Ascending aorta (tissue), 2 donors: ENCODE data around the gene BTF3L4. TPM values are rescaled to one million over a fixed set of nuclear protein-coding genes. Genes with fewer than 3 reads are reported as not detected.
"Not testable (repeated sequence)": the region's sequence is repeated elsewhere in the genome, so short reads cannot be mapped to it uniquely, and the experiment has no call there.

Experiments used
- DNase-seq, 2 donors: peaks; one replicate each; pipeline ENCODE4 v3.0.0-alpha.2; 2019; ENCODE audit warnings: low spot score in 2 of 2
- H3K27ac ChIP-seq, 2 donors: fragments of 200-600 bp; sonication (generic); one replicate each; pipeline ENCODE4 v1.5.1; 2016 to 2017; ENCODE audit warnings: mild to moderate bottlenecking in 1 of 2
- H3K27me3 ChIP-seq: fragments of 200-600 bp; sonication (generic); one replicate; pipeline ENCODE4 v1.5.1; 2017
- H3K36me3 ChIP-seq, 2 donors: fragments of 200-600 bp; sonication (generic); one replicate each; pipeline ENCODE4 v1.5.1; 2016
- H3K4me1 ChIP-seq, 2 donors: fragments of 200-600 bp; sonication (generic); one replicate each; pipeline ENCODE4 v1.5.1; 2016 to 2017; ENCODE audit warnings: mild to moderate bottlenecking in 1 of 2
- H3K4me3 ChIP-seq, 2 donors: fragments of 200-600 bp; sonication (generic); one replicate each; pipeline ENCODE4 v1.5.1; 2016 to 2017; ENCODE audit warnings: mild to moderate bottlenecking in 1 of 2
- H3K9me3 ChIP-seq, 2 donors: fragments of 200-600 bp; sonication (generic); one replicate each; pipeline ENCODE4 v1.5.1; 2016
- intact Hi-C: fragments of 100-400 bp; cut with DNase I; formaldehyde crosslinking; loops from one replicate; pipeline ENCODE4 v1.15.1; 2023
- total RNA-seq: library from RNA; depleted of rRNA; stranded (reverse); fragments of >200 nt; gene quantifications from one replicate; pipeline ENCODE4 v1.1.0, GENCODE V29; 2016
- TF ChIP-seq, protein P1 (sequence below), 3 experiments: fragments of 200-600 bp in 2 of 3; fragments of 450-650 bp in 1 of 3; sonication (generic) in 2 of 3; IDR thresholded peaks; one replicate each; pipeline ENCODE4 v1.5.1; 2016 to 2019; ENCODE audit warnings: antibody characterized with exemption in 3 of 3, mild to moderate bottlenecking in 1 of 3, moderate library complexity in 1 of 3

The BTF3L4 gene
- total RNA-seq, 1 donor from 2014 or later, result 39.9 TPM

GRCh38 chr1:52037402-52037814, 18.7 kb upstream of the BTF3L4 start:
- Histone ChIP-seq H3K4me3 (no peak overlapping the region), H3K27ac (no peak overlapping the region), H3K9me3 (no peaks in the 10 kb centered on the region), H3K4me1 (peaks cover 0 to 5% of the 10 kb centered on the region in 2 donors), H3K36me3 (peaks cover 16 to 26% of the 10 kb centered on the region in 2 donors), H3K27me3 (no peaks in the 10 kb centered on the region)
- TF ChIP-seq, protein P1, sequence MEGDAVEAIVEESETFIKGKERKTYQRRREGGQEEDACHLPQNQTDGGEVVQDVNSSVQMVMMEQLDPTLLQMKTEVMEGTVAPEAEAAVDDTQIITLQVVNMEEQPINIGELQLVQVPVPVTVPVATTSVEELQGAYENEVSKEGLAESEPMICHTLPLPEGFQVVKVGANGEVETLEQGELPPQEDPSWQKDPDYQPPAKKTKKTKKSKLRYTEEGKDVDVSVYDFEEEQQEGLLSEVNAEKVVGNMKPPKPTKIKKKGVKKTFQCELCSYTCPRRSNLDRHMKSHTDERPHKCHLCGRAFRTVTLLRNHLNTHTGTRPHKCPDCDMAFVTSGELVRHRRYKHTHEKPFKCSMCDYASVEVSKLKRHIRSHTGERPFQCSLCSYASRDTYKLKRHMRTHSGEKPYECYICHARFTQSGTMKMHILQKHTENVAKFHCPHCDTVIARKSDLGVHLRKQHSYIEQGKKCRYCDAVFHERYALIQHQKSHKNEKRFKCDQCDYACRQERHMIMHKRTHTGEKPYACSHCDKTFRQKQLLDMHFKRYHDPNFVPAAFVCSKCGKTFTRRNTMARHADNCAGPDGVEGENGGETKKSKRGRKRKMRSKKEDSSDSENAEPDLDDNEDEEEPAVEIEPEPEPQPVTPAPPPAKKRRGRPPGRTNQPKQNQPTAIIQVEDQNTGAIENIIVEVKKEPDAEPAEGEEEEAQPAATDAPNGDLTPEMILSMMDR (IDR thresholded peaks at IDR 0.05), result no peak
- intact Hi-C loops, result no loop called here
- no peak for DNase-seq

- no peak for DNase-seq
- TF ChIP-seq, protein P1 (IDR thresholded peaks at IDR 0.05), result no peak
- Histone ChIP-seq H3K4me3 (no peak overlapping the region), H3K4me1 (peaks cover 0 to 3% of the 10 kb centered on the region in 2 donors), H3K27ac (no peak overlapping the region), H3K27me3 (no peaks in the 10 kb centered on the region), H3K36me3 (peaks cover 16 to 26% of the 10 kb centered on the region in 2 donors), H3K9me3 (no peaks in the 10 kb centered on the region)
- intact Hi-C loops, result no loop called here
These were observed 18.2 kb upstream of the BTF3L4 start for GRCh38 chr1:52037909-52038308.

GRCh38 chr1:52041551-52042185, 14.4 kb upstream of the BTF3L4 start:
- intact Hi-C loops, result no loop called here
- Histone ChIP-seq H3K36me3 (peaks cover 16 to 30% of the 10 kb centered on the region in 2 donors), H3K27ac (no peak overlapping the region), H3K4me3 (no peak overlapping the region), H3K27me3 (no peaks in the 10 kb centered on the region), H3K9me3 (no peaks in the 10 kb centered on the region), H3K4me1 (no peaks in the 10 kb centered on the region)
- TF ChIP-seq, protein P1 (IDR thresholded peaks at IDR 0.05), result no peak
- no peak for DNase-seq

GRCh38 chr1:52045236-52045635, 10.9 kb upstream of the BTF3L4 start:
- Histone ChIP-seq H3K27ac (no peak overlapping the region), H3K36me3 (peaks cover 4 to 9% of the 10 kb centered on the region in 2 donors), H3K27me3 (no peaks in the 10 kb centered on the region), H3K4me1 (no peaks in the 10 kb centered on the region), H3K9me3 (no peaks in the 10 kb centered on the region), H3K4me3 (no peak overlapping the region)
- intact Hi-C loops, result no loop called here
- no peak for DNase-seq
- TF ChIP-seq, protein P1 (IDR thresholded peaks at IDR 0.05), result no peak

DNA sequence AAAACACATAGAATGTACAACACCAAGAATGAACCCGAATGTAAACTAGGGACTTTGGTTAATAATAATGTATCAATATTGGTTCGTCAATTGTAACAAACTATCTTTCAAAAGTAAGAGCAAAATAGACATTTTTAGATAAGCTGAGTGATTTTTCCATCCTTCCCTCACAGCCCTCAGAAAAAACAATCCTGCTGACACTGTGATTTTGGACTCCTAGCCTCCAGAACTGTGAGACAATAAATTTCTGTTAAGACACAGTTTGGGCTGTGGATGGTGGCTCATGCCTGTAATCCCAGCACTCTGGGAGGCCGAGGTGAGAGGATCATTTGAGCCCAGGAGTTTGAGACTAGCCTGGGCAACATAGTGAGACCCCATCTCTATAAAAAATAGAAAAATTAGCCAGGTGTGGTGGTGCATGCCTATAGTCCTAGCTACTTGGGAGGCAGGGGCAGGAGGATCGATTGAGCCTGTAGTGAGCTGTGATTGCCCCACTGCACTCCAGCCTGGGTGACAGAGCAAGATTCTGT, 10.4 kb upstream of the BTF3L4 start:
- H3K4me1 ChIP-seq, H3K4me3 ChIP-seq, intact Hi-C loops, DNase-seq, H3K36me3 ChIP-seq, H3K9me3 ChIP-seq, H3K27me3 ChIP-seq, H3K27ac ChIP-seq: not testable (repeated sequence)

DNA sequence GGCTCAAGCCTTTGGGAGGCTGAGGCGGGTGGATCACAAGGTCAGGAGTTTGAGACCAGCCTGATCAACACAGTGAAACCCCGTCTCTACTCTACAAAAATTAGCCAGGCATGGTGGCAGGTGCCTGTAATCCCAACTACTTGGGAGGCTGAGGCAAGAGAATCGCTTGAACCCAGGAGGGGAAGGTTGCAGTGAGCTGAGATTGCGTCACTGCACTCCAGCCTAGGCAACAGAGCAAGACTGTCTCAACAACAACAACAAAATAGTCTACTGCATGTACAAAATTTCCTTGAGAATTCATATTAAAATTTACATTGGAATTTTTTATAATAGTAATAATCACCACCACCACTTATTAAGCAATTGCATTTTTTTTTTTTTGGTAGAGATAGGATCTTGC, 6.8 kb upstream of the BTF3L4 start:
- DNase-seq, H3K27me3 ChIP-seq, H3K4me3 ChIP-seq, H3K27ac ChIP-seq, intact Hi-C loops, H3K4me1 ChIP-seq, H3K36me3 ChIP-seq, H3K9me3 ChIP-seq: not testable (repeated sequence)
